Measurements from ENCODE around the gene FSCN2.

- TF ChIP-seq CTCF (IDR thresholded peaks at IDR 0.05): no peak
- no peak for TF ChIP-seq POLR2A (IDR thresholded peaks at IDR 0.05)
These were observed 33.4 kb upstream of the FSCN2 start for GRCh38 chr17:81494626-81495377.
